ENCODE data around the gene RILPL2.

- TF ChIP-seq POLR2A (IDR thresholded peaks at IDR 0.05; ENCODE audit: extremely low read depth, insufficient read length) (no peak), CTCF (IDR thresholded peaks at IDR 0.05; ENCODE audit: low read depth, low read length) (no peak)
- TF ChIP-seq, protein P1, sequence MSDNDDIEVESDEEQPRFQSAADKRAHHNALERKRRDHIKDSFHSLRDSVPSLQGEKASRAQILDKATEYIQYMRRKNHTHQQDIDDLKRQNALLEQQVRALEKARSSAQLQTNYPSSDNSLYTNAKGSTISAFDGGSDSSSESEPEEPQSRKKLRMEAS (IDR thresholded peaks at IDR 0.05; ENCODE audit: low read depth, low read length) = no peak
These were observed 33.5 kb upstream of the RILPL2 start for GRCh38 chr12:123469978-123470377.

Measured in NB4 (cell line).